ENCODE measurements around the gene OR10AD1. TPM values are rescaled to one million over a fixed set of nuclear protein-coding genes. Genes with fewer than 3 reads are reported as not detected.
"Not testable (repeated sequence)": the region's sequence is repeated elsewhere in the genome, so short reads cannot be mapped to it uniquely, and the experiment has no call there.

The OR10AD1 gene, protein sequence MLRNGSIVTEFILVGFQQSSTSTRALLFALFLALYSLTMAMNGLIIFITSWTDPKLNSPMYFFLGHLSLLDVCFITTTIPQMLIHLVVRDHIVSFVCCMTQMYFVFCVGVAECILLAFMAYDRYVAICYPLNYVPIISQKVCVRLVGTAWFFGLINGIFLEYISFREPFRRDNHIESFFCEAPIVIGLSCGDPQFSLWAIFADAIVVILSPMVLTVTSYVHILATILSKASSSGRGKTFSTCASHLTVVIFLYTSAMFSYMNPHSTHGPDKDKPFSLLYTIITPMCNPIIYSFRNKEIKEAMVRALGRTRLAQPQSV
- total RNA-seq, result not detected in 2 replicates

DNA sequence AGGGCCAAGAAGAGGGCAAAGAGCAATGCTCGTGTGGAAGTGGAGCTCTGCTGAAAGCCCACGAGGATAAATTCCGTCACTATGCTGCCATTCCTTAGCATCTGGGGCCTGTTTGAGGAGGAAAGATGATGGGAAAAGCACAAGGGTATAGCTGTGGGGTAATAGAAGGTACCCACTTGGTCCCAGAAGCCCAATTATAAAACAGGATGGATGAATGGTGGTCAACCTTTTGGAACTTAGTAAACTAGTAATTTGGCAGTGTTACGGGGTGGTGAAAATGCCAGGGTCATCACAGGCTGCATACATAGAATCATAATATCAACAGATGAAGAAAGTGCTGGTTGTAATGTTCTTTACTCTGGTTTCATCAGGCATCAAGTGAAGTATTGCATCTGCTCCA is at the start of gene OR10AD1:
Gene OR10AD1, minus strand, starts transcription at position 101 of the 400 bp plus-strand sequence. Its CDS starts 0 bp downstream, at position 101.
- TF ChIP-seq, protein P1, sequence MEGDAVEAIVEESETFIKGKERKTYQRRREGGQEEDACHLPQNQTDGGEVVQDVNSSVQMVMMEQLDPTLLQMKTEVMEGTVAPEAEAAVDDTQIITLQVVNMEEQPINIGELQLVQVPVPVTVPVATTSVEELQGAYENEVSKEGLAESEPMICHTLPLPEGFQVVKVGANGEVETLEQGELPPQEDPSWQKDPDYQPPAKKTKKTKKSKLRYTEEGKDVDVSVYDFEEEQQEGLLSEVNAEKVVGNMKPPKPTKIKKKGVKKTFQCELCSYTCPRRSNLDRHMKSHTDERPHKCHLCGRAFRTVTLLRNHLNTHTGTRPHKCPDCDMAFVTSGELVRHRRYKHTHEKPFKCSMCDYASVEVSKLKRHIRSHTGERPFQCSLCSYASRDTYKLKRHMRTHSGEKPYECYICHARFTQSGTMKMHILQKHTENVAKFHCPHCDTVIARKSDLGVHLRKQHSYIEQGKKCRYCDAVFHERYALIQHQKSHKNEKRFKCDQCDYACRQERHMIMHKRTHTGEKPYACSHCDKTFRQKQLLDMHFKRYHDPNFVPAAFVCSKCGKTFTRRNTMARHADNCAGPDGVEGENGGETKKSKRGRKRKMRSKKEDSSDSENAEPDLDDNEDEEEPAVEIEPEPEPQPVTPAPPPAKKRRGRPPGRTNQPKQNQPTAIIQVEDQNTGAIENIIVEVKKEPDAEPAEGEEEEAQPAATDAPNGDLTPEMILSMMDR (conservative IDR thresholded peaks at IDR 0.05; ENCODE audit: low read depth, low read length), result no peak
- no peak within 1 kb of the TSS for H3K4me3 ChIP-seq (ENCODE audit: low read depth, low read length)
- no peak for DNase-seq (ENCODE audit: low read depth)

- H3K4me3 ChIP-seq (ENCODE audit: low read depth, low read length), result no peak overlapping the region
- TF ChIP-seq, protein P1 (conservative IDR thresholded peaks at IDR 0.05; ENCODE audit: low read depth, low read length), result no peak
- DNase-seq (ENCODE audit: low read depth), result no peak
Observed at GRCh38 chr12:48247181-48247966, 44.3 kb upstream of the OR10AD1 start.

DNA sequence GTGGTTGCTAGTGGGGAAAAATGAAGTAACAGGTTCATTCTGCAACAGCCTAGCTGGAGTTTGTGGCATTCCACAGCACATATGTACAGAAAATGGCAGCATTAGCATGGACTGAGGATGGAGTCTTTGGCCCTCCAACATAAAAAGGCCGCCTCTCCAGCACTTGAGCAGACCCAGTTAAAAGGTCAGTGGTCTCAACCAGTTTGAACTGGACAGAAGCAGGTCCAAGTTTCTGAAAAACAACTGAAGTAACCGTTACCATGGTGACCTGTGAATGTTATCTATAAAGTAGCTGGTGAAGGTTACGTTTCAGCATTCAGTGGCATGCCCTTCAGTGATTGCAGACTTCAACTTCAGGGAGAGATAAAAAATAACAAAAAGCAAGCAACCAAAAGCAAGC is 34.1 kb upstream of the OR10AD1 start:
- TF ChIP-seq, protein P1 (conservative IDR thresholded peaks at IDR 0.05; ENCODE audit: low read depth, low read length), result no peak
- no peak overlapping the region for H3K4me3 ChIP-seq (ENCODE audit: low read depth, low read length)
- DNase-seq (ENCODE audit: low read depth), result no peak

DNA sequence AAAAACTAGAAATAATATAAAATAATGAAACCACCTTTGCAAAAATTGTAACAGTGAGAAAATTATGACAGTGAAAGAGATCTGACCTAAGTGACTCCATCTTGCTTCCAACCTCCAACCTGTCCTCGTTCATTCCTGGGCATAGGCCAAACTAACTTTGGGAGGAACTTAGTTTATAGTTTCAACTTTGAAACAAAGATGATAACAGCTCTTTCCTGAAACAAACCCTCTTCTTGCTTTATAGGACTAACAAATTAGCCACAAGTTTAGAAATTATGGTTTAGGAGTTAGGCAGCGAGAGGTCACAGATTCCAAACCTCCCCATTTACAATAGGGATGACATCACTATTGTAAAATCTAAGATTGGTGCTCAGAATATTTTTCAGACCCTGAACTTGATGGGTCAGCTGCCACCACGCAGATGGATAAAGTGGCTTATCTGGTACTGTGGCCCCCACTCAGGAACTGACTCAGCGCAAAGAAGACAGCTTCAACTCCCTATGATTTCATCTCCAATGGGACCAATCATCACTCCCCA is 32.8 kb upstream of the OR10AD1 start:
- H3K4me3 ChIP-seq (ENCODE audit: low read depth, low read length), result no peak overlapping the region
- TF ChIP-seq, protein P1 (conservative IDR thresholded peaks at IDR 0.05; ENCODE audit: low read depth, low read length), result no peak
- no peak for DNase-seq (ENCODE audit: low read depth)

- not testable (repeated sequence) for DNase-seq (ENCODE audit: low read depth); H3K4me3 ChIP-seq (ENCODE audit: low read depth, low read length)
Observed at GRCh38 chr12:48231169-48231958, 28.3 kb upstream of the OR10AD1 start.

DNA sequence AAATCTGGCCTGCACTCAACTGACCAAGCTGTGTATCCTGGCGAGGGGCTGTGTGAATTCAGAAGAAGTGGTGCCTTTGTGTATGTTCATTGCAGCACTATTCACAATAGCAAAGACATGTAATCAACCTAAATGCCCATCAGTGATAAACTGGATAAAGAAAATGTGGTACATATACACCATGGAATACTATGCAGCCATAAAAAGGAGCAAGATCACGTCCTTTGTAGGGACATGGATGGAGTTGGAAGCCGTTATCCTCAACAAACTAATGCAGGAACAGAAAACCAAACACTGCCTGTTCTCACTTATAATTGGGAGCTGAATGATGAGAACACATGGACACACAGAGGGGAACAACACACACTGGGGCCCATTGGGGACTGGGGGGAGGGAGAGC is 21.4 kb upstream of the OR10AD1 start:
- DNase-seq (ENCODE audit: low read depth); H3K4me3 ChIP-seq (ENCODE audit: low read depth, low read length): not testable (repeated sequence)

DNA sequence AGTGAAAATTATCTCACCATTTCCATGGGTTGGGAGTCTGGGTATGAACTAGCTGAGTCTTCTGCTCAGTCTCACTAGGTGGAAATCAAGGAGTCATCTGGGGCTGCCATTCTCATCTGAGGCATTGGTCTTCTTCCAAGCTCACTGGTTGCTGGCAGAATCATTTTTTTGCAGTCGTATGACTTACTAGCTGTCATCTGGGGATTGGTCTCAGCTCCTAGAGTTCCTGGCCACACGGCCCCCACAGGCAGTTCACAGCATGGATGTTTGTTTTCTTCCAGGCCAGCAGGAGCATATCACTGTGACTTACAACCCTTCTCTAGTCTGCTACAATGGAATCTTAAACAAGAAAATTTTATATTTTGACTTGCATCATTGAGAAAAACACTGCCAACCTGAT is 18.6 kb upstream of the OR10AD1 start:
- DNase-seq (ENCODE audit: low read depth), result no peak
- TF ChIP-seq, protein P1 (conservative IDR thresholded peaks at IDR 0.05; ENCODE audit: low read depth, low read length), result no peak
- no peak overlapping the region for H3K4me3 ChIP-seq (ENCODE audit: low read depth, low read length)

Data from epithelial cell of proximal tubule (primary cell).